RWPE1 (cell line): ENCODE results near the gene CHSY1.

Source experiments
- CTCF ChIA-PET: fragments of 350-600 bp; sonication (Branson Sonifier 250); formaldehyde crosslinking; extraction: SDS; loops from one replicate; lab custom pipeline; 2021; lab: Yijun Ruan, JAX
- POLR2A ChIA-PET: fragments of 400-600 bp; formaldehyde crosslinking; extraction: SDS; loops from one replicate; lab custom pipeline; 2020; ENCODE audit warnings: antibody characterized with exemption; ENCODE audit not compliant: low non-redundant PET; lab: Yijun Ruan, JAX
- DNase-seq: peaks from one replicate; pipeline ENCODE4 v3.0.0; 2012; ENCODE audit warnings: low spot score
- H3K27ac ChIP-seq: fragments of 450-650 bp; 2 replicates; pipeline ENCODE4 v1.5.1; 2017
- CTCF ChIP-seq: fragments of 450-650 bp; conservative IDR thresholded peaks from 2 replicates; pipeline ENCODE4 v1.5.1; 2017; ENCODE audit warnings: low read depth, mild to moderate bottlenecking

The CHSY1 gene

DNA sequence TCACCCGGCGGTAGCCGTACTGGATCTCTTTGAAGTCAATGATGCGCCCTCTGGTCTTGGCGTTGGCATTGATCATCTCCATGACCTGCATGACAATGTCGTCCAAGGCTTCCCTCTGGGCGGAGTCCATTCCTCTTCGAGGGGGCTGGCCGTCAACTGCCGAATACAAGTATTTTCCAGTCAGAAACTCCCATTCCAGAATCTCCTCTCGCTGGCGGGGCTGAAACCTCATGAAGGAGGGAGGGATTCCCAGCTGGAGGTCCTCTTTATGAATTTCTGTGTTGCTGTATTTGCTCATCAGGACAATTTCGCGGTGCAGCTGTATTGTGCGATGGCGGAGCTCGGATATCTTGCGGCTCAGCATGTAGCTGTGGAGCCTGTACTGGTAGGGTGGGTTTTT lies 73.4 kb downstream of the CHSY1 start:
- TF ChIP-seq CTCF = no peak
- POLR2A ChIA-PET = no interaction called here
- no peak for DNase-seq
- CTCF ChIA-PET = no interaction called here
- no peak overlapping the region for H3K27ac ChIP-seq

- POLR2A ChIA-PET = no interaction called here
- no peak overlapping the region for H3K27ac ChIP-seq
- CTCF ChIA-PET = no interaction called here
- no peak for DNase-seq
- TF ChIP-seq CTCF = no peak
These were observed 74.0 kb downstream of the CHSY1 start for GRCh38 chr15:101177866-101178265.

GRCh38 chr15:101176625-101177024 lies 75.2 kb downstream of the CHSY1 start:
- no peak for TF ChIP-seq CTCF
- H3K27ac ChIP-seq = peak overlapping the region; percentile 71
- POLR2A ChIA-PET = no interaction called here
- DNase-seq = no peak
- CTCF ChIA-PET = interaction anchor here (0.6 kb wide), 2 partner anchors 39 to 303 kb away, joined by 3 read pairs; no protein-coding TSS in a partner anchor

- ChIA-PET POLR2A (no interaction called here), CTCF (no interaction called here)
- TF ChIP-seq CTCF = no peak
- DNase-seq = no peak
- H3K27ac ChIP-seq = peak overlapping the region; percentile 32; the same call in 1 of the 2 replicates
These were observed 76.4 kb downstream of the CHSY1 start for GRCh38 chr15:101175401-101175800.

- CTCF ChIA-PET = no interaction called here
- POLR2A ChIA-PET = no interaction called here
These were observed 77.5 kb downstream of the CHSY1 start for GRCh38 chr15:101174152-101174920.

More at GRCh38 chr15:101174152-101174920, 77.5 kb downstream of the CHSY1 start:
- no peak for DNase-seq
- H3K27ac ChIP-seq = peak overlapping the region; percentile 75
- no peak for TF ChIP-seq CTCF
